Activated B cell treated with CpG ODN at 0.5 μM for 24 hours (primary cell): ENCODE measurements around the gene ZNF317. TPM values are rescaled to one million over a fixed set of nuclear protein-coding genes. Genes with fewer than 3 reads are reported as not detected.
A peak's percentile ranks its signal among the peaks of the same experiment; 100 is the strongest.

Experiments
- ATAC-seq: fragments of 200-7000 bp; cut with Tn5 transposase; one replicate; pipeline ENCODE4 v1.10.0; 2021; ENCODE audit warnings: low read depth, mild to moderate bottlenecking, moderate library complexity
- CTCF ChIA-PET: fragments of 350-600 bp; sonication (Branson Sonifier 250); formaldehyde crosslinking; loops from one replicate; lab custom pipeline; 2021; ENCODE audit warnings: antibody characterized with exemption; lab: Charles Lee
- POLR2A ChIA-PET: fragments of 350-600 bp; sonication (Branson Sonifier 250); formaldehyde crosslinking; loops from one replicate; lab custom pipeline; 2021; ENCODE audit warnings: antibody characterized with exemption; lab: Charles Lee
- DNase-seq: peaks from one replicate; pipeline ENCODE4 v3.0.0; 2022
- H3K27ac Mint-ChIP-seq: one replicate; pipeline ENCODE4 v1.8.0; 2020; ENCODE audit warnings: mixed read lengths
- H3K27me3 Mint-ChIP-seq: one replicate; pipeline ENCODE4 v1.8.0; 2021; ENCODE audit warnings: mixed read lengths
- H3K36me3 Mint-ChIP-seq: one replicate; pipeline ENCODE4 v1.8.0; 2021; ENCODE audit warnings: low read depth, mixed read lengths
- H3K4me1 Mint-ChIP-seq: one replicate; pipeline ENCODE4 v1.8.0; 2021; ENCODE audit warnings: mixed read lengths
- H3K4me3 Mint-ChIP-seq: one replicate; pipeline ENCODE4 v1.8.0; 2020; ENCODE audit warnings: mild to moderate bottlenecking, mixed read lengths
- H3K9me3 Mint-ChIP-seq: one replicate; pipeline ENCODE4 v1.8.0; 2020; ENCODE audit warnings: mixed read lengths
- intact Hi-C: fragments of 100-400 bp; cut with micrococcal nuclease; formaldehyde crosslinking; loops from one replicate; pipeline ENCODE4 v1.15.1; 2024
- total RNA-seq: library from RNA; stranded (reverse); gene quantifications from 2 replicates; pipeline ENCODE4 v1.2.3, GENCODE V29; 2022
- TF ChIP-seq, protein P1 (sequence below): fragments of 200-600 bp; IDR thresholded peaks from one replicate; pipeline ENCODE4 v1.8.0; 2022; ENCODE audit warnings: antibody characterized with exemption, mild to moderate bottlenecking

Gene ZNF317
- 64.4 and 65.8 TPM in 2 replicates for total RNA-seq

DNA sequence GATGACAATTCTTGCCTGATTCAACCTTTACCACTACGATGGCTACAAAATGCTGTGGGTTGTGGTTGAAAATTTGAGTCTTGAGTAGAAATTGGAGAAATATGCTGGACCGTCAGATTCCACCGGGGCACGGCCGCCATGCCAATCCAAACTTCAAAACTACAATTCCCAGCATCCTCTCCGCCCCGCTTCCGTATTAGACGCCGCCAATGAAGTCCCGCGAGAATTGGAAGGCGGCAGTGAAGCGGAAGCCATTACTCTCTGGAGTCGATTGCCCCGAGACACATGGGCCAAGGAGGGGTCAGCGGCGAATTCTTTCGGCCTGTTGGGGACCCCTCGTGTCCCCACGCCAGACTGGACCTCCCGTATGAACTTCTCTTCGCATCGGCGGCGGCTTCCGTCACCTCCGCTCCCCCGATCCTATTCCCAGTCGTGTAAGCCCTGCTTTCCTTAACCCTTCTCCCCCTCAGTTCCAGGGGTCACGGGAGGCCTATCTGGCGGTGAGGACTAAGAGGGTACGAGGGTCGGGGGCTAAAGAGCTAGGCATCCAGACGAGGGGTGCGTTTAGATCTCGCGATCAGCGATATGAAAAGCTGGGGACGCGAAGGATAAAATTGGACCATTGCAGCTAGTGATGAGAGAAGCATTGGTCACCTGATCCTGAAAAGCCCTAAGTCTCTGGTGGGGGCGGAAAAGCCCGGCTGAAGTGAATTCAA lies at the start of gene ZNF317:
Gene ZNF317, plus strand, starts transcription at position 239 of the 716 bp plus-strand sequence. CDS start 15,620 bp downstream, outside the sequence.
- H3K27me3 Mint-ChIP-seq, result peaks cover 3% of the 10 kb centered on the region
- peak within 1 kb of the TSS; percentile 98 for H3K27ac Mint-ChIP-seq
- CTCF ChIA-PET, result no interaction called here
- DNase-seq (peak; percentile 74), ATAC-seq (peak; percentile 93)
- POLR2A ChIA-PET, result interaction anchor here (0.5 to 0.6 kb wide), 4 partner anchors 30 to 1822 kb away, joined by 3 to 11 read pairs (median 4); partner anchors contain the start of gene UBL5
- H3K9me3 Mint-ChIP-seq, result peaks cover 4% of the 10 kb centered on the region
- H3K4me3 Mint-ChIP-seq, result peak within 1 kb of the TSS; percentile 99
- peaks cover 34% of the 10 kb centered on the region for H3K36me3 Mint-ChIP-seq
- intact Hi-C loops, result loop anchor here (1.0 to 5.0 kb wide), 8 partner anchors 170 to 679 kb away; partner anchors contain the start of genes FBXL12, ZNF121, ZNF266 and ZNF426
- TF ChIP-seq, protein P1, sequence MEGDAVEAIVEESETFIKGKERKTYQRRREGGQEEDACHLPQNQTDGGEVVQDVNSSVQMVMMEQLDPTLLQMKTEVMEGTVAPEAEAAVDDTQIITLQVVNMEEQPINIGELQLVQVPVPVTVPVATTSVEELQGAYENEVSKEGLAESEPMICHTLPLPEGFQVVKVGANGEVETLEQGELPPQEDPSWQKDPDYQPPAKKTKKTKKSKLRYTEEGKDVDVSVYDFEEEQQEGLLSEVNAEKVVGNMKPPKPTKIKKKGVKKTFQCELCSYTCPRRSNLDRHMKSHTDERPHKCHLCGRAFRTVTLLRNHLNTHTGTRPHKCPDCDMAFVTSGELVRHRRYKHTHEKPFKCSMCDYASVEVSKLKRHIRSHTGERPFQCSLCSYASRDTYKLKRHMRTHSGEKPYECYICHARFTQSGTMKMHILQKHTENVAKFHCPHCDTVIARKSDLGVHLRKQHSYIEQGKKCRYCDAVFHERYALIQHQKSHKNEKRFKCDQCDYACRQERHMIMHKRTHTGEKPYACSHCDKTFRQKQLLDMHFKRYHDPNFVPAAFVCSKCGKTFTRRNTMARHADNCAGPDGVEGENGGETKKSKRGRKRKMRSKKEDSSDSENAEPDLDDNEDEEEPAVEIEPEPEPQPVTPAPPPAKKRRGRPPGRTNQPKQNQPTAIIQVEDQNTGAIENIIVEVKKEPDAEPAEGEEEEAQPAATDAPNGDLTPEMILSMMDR, result no peak
- peaks cover 42% of the 10 kb centered on the region for H3K4me1 Mint-ChIP-seq

GRCh38 chr19:9107375-9107774 lies 32.8 kb upstream of the ZNF317 start, which contains the start of gene OR7G2:
OR7G2 (minus strand) TSS chr19:9107475; CDS start chr19:9103243, 4,232 bp downstream.
- no peaks in the 10 kb centered on the region for H3K36me3 Mint-ChIP-seq
- H3K4me3 Mint-ChIP-seq, result no peak within 1 kb of the TSS
- no peaks in the 10 kb centered on the region for H3K9me3 Mint-ChIP-seq
- CTCF ChIA-PET, result no interaction called here
- peaks cover 8% of the 10 kb centered on the region for H3K27me3 Mint-ChIP-seq
- POLR2A ChIA-PET, result no interaction called here
- DNase-seq, result no peak
- ATAC-seq, result no peak
- TF ChIP-seq, protein P1, result no peak
- no peaks in the 10 kb centered on the region for H3K4me1 Mint-ChIP-seq
- H3K27ac Mint-ChIP-seq, result no peak within 1 kb of the TSS
- intact Hi-C loops, result no loop called here

GRCh38 chr19:9109959-9110358 lies 30.2 kb upstream of the ZNF317 start:
- Mint-ChIP-seq H3K9me3 (no peaks in the 10 kb centered on the region), H3K27me3 (peaks cover 10% of the 10 kb centered on the region), H3K4me1 (no peaks in the 10 kb centered on the region), H3K36me3 (no peaks in the 10 kb centered on the region), H3K27ac (no peak overlapping the region), H3K4me3 (no peak overlapping the region)
- DNase-seq (no peak), ATAC-seq (no peak)
- CTCF ChIA-PET, result no interaction called here
- intact Hi-C loops, result no loop called here
- POLR2A ChIA-PET, result no interaction called here
- TF ChIP-seq, protein P1, result no peak

DNA sequence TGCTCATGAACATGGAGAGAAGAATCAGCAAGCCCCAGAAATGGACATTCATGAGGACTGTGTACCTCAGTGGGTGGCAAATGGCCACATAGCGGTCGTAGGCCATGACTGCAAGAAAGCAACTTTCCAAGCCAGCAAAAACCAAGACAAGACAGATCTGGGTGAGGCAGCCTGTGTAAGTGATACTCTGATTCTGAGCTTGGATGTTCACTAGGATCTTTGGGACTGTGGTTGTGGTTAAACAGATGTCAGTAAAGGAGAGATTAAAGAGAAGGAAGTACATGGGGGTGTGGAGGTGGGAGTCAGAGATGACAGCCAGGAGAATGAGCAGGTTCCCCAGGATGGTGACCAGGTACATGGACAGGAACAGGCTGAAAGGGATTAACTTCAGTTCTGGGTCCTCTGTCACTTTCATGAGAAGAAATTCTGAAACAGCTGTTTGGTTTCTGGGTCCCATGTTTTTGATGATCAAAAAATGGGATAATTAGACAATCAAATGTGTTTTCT lies 24.8 kb upstream of the ZNF317 start, which contains the start of gene OR7G1:
Gene OR7G1, minus strand, starts transcription at position 457 of the 507 bp plus-strand sequence. Its CDS starts 0 bp downstream, at position 457.
- H3K4me1 Mint-ChIP-seq, result no peaks in the 10 kb centered on the region
- H3K27me3 Mint-ChIP-seq, result peaks cover 14% of the 10 kb centered on the region
- ATAC-seq, result no peak
- no peaks in the 10 kb centered on the region for H3K36me3 Mint-ChIP-seq
- DNase-seq, result no peak
- CTCF ChIA-PET, result no interaction called here
- H3K27ac Mint-ChIP-seq, result no peak within 1 kb of the TSS
- POLR2A ChIA-PET, result no interaction called here
- H3K9me3 Mint-ChIP-seq, result peaks cover under 1% of the 10 kb centered on the region
- TF ChIP-seq, protein P1, result no peak
- H3K4me3 Mint-ChIP-seq, result no peak within 1 kb of the TSS
- intact Hi-C loops, result no loop called here

DNA sequence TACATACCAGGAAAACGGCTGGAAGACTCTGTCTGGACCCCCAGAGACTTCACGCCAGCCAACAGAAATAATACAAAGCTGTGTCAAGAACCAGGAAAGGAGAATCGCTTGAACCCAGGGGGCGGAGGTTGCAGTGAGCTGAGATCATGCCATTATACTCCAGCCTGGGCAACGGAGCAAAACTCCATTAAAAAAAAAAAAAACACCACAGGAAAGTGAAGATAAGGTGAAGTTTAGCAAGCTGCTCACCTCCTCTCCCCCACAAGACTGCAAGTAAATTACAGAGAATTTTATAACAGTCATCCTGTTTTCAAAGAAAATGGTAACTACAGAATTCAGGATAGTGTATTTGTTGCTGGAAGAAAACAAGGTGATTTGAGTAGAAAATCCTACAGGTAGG lies 23.6 kb upstream of the ZNF317 start:
- Mint-ChIP-seq H3K27me3 (peaks cover 16% of the 10 kb centered on the region), H3K27ac (no peak overlapping the region), H3K4me1 (no peaks in the 10 kb centered on the region), H3K36me3 (no peaks in the 10 kb centered on the region), H3K4me3 (no peak overlapping the region), H3K9me3 (peaks cover 3% of the 10 kb centered on the region)
- DNase-seq, result no peak
- intact Hi-C loops, result no loop called here
- ATAC-seq, result no peak
- ChIA-PET CTCF (no interaction called here), POLR2A (no interaction called here)
- TF ChIP-seq, protein P1, result no peak
